ENCODE results near the gene P3R3URF. TPM values are rescaled to one million over a fixed set of nuclear protein-coding genes. Genes with fewer than 3 reads are reported as not detected.

Gene P3R3URF
- total RNA-seq, 1 experiment from 2014 or later, result not detected

GRCh38 chr1:46148318-46148717 lies 28.0 kb downstream of the P3R3URF start:
- CTCF ChIA-PET, result interaction anchor here (1.1 kb wide), 1 partner anchor 9 kb away, joined by 3 read pairs; no protein-coding TSS in a partner anchor
- no peak for DNase-seq (ENCODE audit: low read depth, low spot score)
- ATAC-seq, result peak; percentile 71
- Histone ChIP-seq H3K79me2 (ENCODE audit: insufficient read depth, low read length) (no peaks in the 10 kb centered on the region), H3K27ac (ENCODE audit: low read depth, low read length) (no peak overlapping the region), H4K20me1 (ENCODE audit: insufficient read depth) (no peaks in the 10 kb centered on the region), H3K4me1 (ENCODE audit: control insufficient read depth in 1 of 2, insufficient read depth in 2 of 2, low read length in 2 of 2) (no peaks in the 10 kb centered on the region), H3K9ac (ENCODE audit: low read length) (no peak overlapping the region), H3K9me2 (ENCODE audit: insufficient read depth) (no peaks in the 10 kb centered on the region), H3K9me3 (ENCODE audit: control insufficient read depth in 1 of 2, insufficient read depth in 1 of 2, low read depth in 1 of 2, low read length in 2 of 2) (no peaks in the 10 kb centered on the region), H3K36me3 (ENCODE audit: control insufficient read depth in 1 of 2, insufficient read depth in 2 of 2, low read length in 2 of 2) (no peaks in the 10 kb centered on the region), H2AFZ (ENCODE audit: low read depth, low read length, poor library complexity, severe bottlenecking) (peak overlapping the region; percentile 18), H3K4me2 (ENCODE audit: low read length) (no peak overlapping the region), H3K27me3 (ENCODE audit: insufficient read depth, low read length) (no peaks in the 10 kb centered on the region), H3K4me3 (replicated peaks in 1 of 2; ENCODE audit: low read depth in 1 of 2, low read length in 2 of 2) (no peak overlapping the region)
- no peak for TF ChIP-seq ZBTB33 (IDR thresholded peaks at IDR 0.05; ENCODE audit: extremely low read depth, insufficient replicate concordance, low read length)
- TF ChIP-seq SP1 (IDR thresholded peaks at IDR 0.05; ENCODE audit: low read depth), result no peak
- no peak for TF ChIP-seq ELF1 (IDR thresholded peaks at IDR 0.05; ENCODE audit: borderline replicate concordance, low read depth)
- TF ChIP-seq EGR1 (IDR thresholded peaks at IDR 0.05; ENCODE audit: low read depth), result no peak
- TF ChIP-seq YY1 (IDR thresholded peaks at IDR 0.05; ENCODE audit: extremely low read depth, insufficient replicate concordance, low read depth, low read length), result no peak
- TF ChIP-seq ZFX (IDR thresholded peaks at IDR 0.05), result no peak
- TF ChIP-seq CEBPB (IDR thresholded peaks at IDR 0.05; ENCODE audit: low read depth), result no peak
- TF ChIP-seq, protein P1, sequence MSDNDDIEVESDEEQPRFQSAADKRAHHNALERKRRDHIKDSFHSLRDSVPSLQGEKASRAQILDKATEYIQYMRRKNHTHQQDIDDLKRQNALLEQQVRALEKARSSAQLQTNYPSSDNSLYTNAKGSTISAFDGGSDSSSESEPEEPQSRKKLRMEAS (IDR thresholded peaks at IDR 0.05), result no peak
- no peak for TF ChIP-seq POLR2AphosphoS5 (IDR thresholded peaks at IDR 0.05; ENCODE audit: low read depth, low read length)
- no peak for TF ChIP-seq POLR2A (IDR thresholded peaks at IDR 0.05; ENCODE audit: borderline replicate concordance, extremely low read depth, insufficient read depth, insufficient read length)
- TF ChIP-seq JUND (IDR thresholded peaks at IDR 0.05), result no peak
- no peak for TF ChIP-seq CBX3 (IDR thresholded peaks at IDR 0.05; ENCODE audit: low read depth)
- no peak for TF ChIP-seq CTCF (IDR thresholded peaks at IDR 0.05 in 2 of 3, conservative IDR thresholded peaks at IDR 0.05 in 1 of 3; ENCODE audit: borderline replicate concordance in 1 of 3, insufficient read depth in 1 of 3, low read depth in 2 of 3, low read length in 2 of 3)
- no peak for TF ChIP-seq SIN3A (IDR thresholded peaks at IDR 0.05; ENCODE audit: low read depth)
- no peak for TF ChIP-seq EZH2phosphoT487 (IDR thresholded peaks at IDR 0.05; ENCODE audit: borderline replicate concordance)
- TF ChIP-seq SRF (IDR thresholded peaks at IDR 0.05; ENCODE audit: low read depth), result no peak
- POLR2A ChIA-PET, result no interaction called here
- RAD21 ChIA-PET (ENCODE audit: low non-redundant PET in 1 of 2, low total read pairs in 2 of 2, uncharacterized antibody in 2 of 2, unreplicated experiment in 2 of 2), result no interaction called here
- no TSS peak for BruUV-seq (replicated peaks)
- intact Hi-C loops (cut with micrococcal nuclease), result no loop called here
